ENCODE results near the gene RABGAP1.

DNA sequence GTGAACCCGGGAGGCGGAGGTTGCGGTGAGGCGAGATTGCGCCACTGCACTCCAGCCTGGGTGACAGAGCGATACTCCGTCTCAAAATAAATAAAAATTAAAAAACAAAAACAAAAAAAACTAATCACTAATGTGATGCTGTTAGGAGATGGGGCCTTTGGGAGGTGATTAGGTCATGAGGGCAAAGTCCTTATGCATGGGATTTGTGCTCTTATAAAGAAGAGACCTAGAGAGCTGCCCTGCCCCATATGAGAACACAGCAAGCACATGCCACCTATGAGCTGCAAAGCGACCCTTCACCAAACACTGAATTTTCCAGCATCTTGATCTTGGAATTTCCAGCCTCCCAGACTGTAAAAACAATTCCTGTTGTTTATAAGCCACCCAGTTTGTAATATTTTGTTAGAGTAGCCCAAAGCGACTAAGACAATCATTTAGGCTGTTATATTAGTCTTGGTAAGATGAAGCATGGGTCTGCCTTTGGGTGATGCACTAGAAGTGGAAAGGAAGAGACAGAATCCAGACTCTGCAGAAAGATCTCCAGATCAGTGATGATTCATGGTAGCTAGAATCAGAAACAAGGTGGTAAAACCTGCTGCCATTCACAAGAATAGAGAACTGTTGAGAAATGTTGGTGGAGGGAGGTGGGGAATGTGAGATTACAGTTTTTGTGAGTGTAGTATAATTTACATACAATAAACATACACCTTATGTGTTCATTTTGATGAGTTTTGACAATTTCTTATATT is 118.8 kb downstream of the RABGAP1 start:
- TF ChIP-seq, protein P1, sequence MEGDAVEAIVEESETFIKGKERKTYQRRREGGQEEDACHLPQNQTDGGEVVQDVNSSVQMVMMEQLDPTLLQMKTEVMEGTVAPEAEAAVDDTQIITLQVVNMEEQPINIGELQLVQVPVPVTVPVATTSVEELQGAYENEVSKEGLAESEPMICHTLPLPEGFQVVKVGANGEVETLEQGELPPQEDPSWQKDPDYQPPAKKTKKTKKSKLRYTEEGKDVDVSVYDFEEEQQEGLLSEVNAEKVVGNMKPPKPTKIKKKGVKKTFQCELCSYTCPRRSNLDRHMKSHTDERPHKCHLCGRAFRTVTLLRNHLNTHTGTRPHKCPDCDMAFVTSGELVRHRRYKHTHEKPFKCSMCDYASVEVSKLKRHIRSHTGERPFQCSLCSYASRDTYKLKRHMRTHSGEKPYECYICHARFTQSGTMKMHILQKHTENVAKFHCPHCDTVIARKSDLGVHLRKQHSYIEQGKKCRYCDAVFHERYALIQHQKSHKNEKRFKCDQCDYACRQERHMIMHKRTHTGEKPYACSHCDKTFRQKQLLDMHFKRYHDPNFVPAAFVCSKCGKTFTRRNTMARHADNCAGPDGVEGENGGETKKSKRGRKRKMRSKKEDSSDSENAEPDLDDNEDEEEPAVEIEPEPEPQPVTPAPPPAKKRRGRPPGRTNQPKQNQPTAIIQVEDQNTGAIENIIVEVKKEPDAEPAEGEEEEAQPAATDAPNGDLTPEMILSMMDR (IDR thresholded peaks at IDR 0.05) = no peak
- TF ChIP-seq POLR2A (IDR thresholded peaks at IDR 0.05) = no peak

Measured in vagina (tissue), 2 donors.